Spleen (tissue), 11 donors: Measurements from ENCODE around the gene SNX19. TPM values are rescaled to one million over a fixed set of nuclear protein-coding genes. Genes with fewer than 3 reads are reported as not detected.

Experiments used
- DNase-seq: peaks from one replicate; pipeline ENCODE4 v3.0.0-alpha.2; 2020
- H3K27ac ChIP-seq, 8 donors: fragments of 200-600 bp; sonication (generic) in 7 of 8; 1 replicate in 4 of 8; 2 replicates in 4 of 8; pipeline versions ENCODE4 v1.5.0 to v1.8.0; 2016 to 2021; ENCODE audit warnings: inconsistent platforms in 4 of 8, mild to moderate bottlenecking in 4 of 8, moderate library complexity in 1 of 8
- H3K27me3 ChIP-seq, 7 donors: fragments of 200-600 bp; sonication (generic) in 6 of 7; replicated peaks in 1 of 7; 1 replicate in 4 of 7; 2 replicates in 3 of 7; pipeline versions ENCODE4 v1.5.0 to v1.8.0; 2016 to 2021; ENCODE audit warnings: inconsistent platforms in 3 of 7, mild to moderate bottlenecking in 1 of 7
- H3K36me3 ChIP-seq, 6 donors: fragments of 200-600 bp; sonication (generic) in 5 of 6; 1 replicate in 4 of 6; 2 replicates in 2 of 6; pipeline versions ENCODE4 v1.5.0 to v1.8.0; 2016 to 2021; ENCODE audit warnings: inconsistent platforms in 2 of 6
- H3K4me1 ChIP-seq, 6 donors: fragments of 200-600 bp; sonication (generic) in 5 of 6; 1 replicate in 3 of 6; 2 replicates in 3 of 6; pipeline versions ENCODE4 v1.5.0 to v1.8.0; 2016 to 2021; ENCODE audit warnings: inconsistent platforms in 3 of 6
- H3K4me3 ChIP-seq, 8 donors: fragments of 200-600 bp; sonication (generic) in 7 of 8; 1 replicate in 4 of 8; 2 replicates in 4 of 8; pipeline versions ENCODE4 v1.5.0 to v1.8.0; 2016 to 2021; ENCODE audit warnings: inconsistent platforms in 4 of 8, mild to moderate bottlenecking in 4 of 8, moderate library complexity in 2 of 8
- H3K9me3 ChIP-seq, 8 donors: fragments of 200-600 bp; sonication (generic) in 7 of 8; 1 replicate in 4 of 8; 2 replicates in 4 of 8; pipeline versions ENCODE4 v1.5.0 to v1.8.0; 2016 to 2021; ENCODE audit warnings: inconsistent platforms in 4 of 8
- POLR2A ChIP-seq, 3 donors: fragments of 450-650 bp; IDR thresholded peaks; one replicate each; pipeline ENCODE4 v1.5.1; 2017; ENCODE audit warnings: antibody characterized with exemption in 3 of 3, mild to moderate bottlenecking in 1 of 3
- POLR2AphosphoS5 ChIP-seq, 3 donors: sonication (generic); formaldehyde crosslinking; IDR thresholded peaks; one replicate each; pipeline ENCODE4 v1.5.1; 2017; ENCODE audit warnings: antibody characterized with exemption in 3 of 3
- WGBS, 5 donors: extraction: QIAGEN DNeasy Blood & Tissue Kit in 3 of 5; methylation state at CpG; one replicate each; pipeline versions ENCODE4 v1.1.5 to v1.1.7; 2013 to 2018; 5-methylcytosine and 5-hydroxymethylcytosine counted together
- intact Hi-C: fragments of 100-400 bp; cut with DNase I; formaldehyde crosslinking; loops from one replicate; pipeline ENCODE4 v1.15.0; 2023; ENCODE audit warnings: low total_unique reads
- polyA plus RNA-seq, 3 donors: library from polyadenylated mRNA; stranded (reverse); fragments of 200-250 nt; gene quantifications; one replicate each; pipeline ENCODE4 v1.2.1, GENCODE V29; 2013
- total RNA-seq, 7 donors: library from RNA; depleted of rRNA in 3 of 7; stranded (reverse); fragments of >200 nt in 3 of 7; fragmentation: NEBNext Ultra II Directional in 4 of 7; extraction: Animal tissue kit (Norgen Biotek cat#: 25700) in 4 of 7; gene quantifications; one replicate each; pipeline versions ENCODE4 v1.1.0 to v1.2.1, GENCODE V29; 2016 to 2021
- TF ChIP-seq, protein P1 (sequence below), 11 experiments: fragments of 200-600 bp in 7 of 11; fragments of 450-650 bp in 4 of 11; sonication (generic) in 4 of 11; IDR thresholded peaks in 8 of 11; conservative IDR thresholded peaks in 3 of 11; 1 replicate in 7 of 11; 2 replicates in 4 of 11; pipeline versions ENCODE4 v1.4.0 to v1.8.0; 2016 to 2021; ENCODE audit warnings: antibody characterized with exemption in 11 of 11, inconsistent platforms in 4 of 11, mild to moderate bottlenecking in 1 of 11
- donor health status: healthy with polysubstance abuse.
- donor health status: DM: no; HTN: no; CAD: no; lungs with moderate emphysema.
- donor health status: DM: no; HTN: no; CAD: no.
- donor health status: Bipolar disorder and iron deficiency.
- donor health status: healthy.
- donor health status: DM: no; HTN: no; CAD: no.
- donor health status: DM: yes; HTN: yes; CAD: no.

Gene SNX19
- total and polyA plus RNA-seq, 10 donors = 6.0 to 121 (median 64.8) TPM

DNA sequence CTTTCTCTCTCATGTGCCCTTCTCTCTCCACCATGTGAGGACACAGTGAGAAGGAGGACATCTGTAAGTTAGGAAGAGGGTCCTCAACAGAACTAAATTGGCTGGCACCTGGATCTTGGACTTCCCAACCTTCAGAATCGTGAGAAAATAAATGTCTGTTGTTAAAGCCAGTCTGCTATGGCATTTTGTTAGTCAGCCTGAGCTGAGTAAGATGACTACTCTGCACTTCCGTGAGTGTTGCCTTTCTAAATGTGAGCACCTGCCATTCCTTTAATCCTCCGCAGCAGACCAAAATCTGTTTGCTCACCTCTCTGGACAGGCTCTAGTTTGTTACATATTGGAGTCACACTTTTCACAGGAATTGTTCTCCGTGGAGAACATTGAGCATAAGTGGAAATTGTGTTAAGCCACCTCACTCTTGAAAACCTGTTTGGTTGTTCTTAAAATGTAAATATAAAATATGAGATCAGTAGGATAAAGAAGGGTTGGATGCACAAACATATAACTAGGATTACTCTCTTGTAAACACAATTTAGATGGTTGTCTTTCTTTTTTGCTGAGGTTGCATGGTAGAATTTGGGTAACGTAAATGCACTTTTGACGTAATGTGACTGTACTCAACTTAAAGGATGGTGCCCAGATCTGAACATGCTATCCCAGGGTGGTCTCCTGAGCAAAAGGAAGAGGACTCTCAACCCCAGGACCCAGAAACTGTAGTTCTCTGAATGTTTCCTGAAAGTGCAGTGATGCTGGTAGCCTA lies 65.9 kb downstream of the SNX19 start:
- WGBS, 5 donors = 87 to 92% (median 89%) methylated on average over 6 of the region's 6 CpGs

DNA sequence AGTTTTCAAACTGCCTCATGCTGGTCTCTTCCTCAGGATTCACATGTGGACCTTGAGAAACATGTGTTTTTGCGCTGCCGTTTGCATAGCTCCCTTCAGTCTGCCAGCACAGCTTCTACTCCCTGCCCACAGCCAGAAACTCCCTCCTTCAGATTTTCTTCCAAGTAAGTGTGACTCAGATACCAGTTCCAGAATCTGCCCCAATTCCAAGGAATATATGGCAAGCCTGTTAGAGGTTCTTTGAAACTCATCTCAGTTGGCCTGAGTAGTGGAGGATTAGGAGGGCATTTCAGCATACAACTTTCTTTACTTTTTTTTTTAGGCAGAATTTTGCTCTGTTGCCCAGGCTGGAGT lies 67.1 kb downstream of the SNX19 start:
- no peaks in the 10 kb centered on the region for H3K36me3 ChIP-seq
- TF ChIP-seq POLR2A (IDR thresholded peaks at IDR 0.05) (no peak), POLR2AphosphoS5 (IDR thresholded peaks at IDR 0.05) (no peak)
- TF ChIP-seq, protein P1, sequence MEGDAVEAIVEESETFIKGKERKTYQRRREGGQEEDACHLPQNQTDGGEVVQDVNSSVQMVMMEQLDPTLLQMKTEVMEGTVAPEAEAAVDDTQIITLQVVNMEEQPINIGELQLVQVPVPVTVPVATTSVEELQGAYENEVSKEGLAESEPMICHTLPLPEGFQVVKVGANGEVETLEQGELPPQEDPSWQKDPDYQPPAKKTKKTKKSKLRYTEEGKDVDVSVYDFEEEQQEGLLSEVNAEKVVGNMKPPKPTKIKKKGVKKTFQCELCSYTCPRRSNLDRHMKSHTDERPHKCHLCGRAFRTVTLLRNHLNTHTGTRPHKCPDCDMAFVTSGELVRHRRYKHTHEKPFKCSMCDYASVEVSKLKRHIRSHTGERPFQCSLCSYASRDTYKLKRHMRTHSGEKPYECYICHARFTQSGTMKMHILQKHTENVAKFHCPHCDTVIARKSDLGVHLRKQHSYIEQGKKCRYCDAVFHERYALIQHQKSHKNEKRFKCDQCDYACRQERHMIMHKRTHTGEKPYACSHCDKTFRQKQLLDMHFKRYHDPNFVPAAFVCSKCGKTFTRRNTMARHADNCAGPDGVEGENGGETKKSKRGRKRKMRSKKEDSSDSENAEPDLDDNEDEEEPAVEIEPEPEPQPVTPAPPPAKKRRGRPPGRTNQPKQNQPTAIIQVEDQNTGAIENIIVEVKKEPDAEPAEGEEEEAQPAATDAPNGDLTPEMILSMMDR (IDR thresholded peaks at IDR 0.05 in 8 of 11, conservative IDR thresholded peaks at IDR 0.05 in 3 of 11) = no peak
- intact Hi-C loops = no loop called here
- no peak overlapping the region for H3K4me3 ChIP-seq
- no peak for DNase-seq
- H3K27me3 ChIP-seq = no peaks in the 10 kb centered on the region
- WGBS, 5 donors = 73 to 100% (median 91%) methylated on average over 2 of the region's 2 CpGs
- no peaks in the 10 kb centered on the region for H3K4me1 ChIP-seq
- no peak overlapping the region for H3K27ac ChIP-seq
- no peaks in the 10 kb centered on the region for H3K9me3 ChIP-seq

More for the DNA sequence above, 65.9 kb downstream of the SNX19 start:
- intact Hi-C loops = no loop called here
- Histone ChIP-seq H3K4me1 (peaks cover 0 to 3% (median 0%) of the 10 kb centered on the region in 6 donors), H3K4me3 (no peak overlapping the region), H3K9me3 (no peaks in the 10 kb centered on the region), H3K27ac (no peak overlapping the region), H3K27me3 (no peaks in the 10 kb centered on the region), H3K36me3 (no peaks in the 10 kb centered on the region)
- no peak for DNase-seq
- TF ChIP-seq, protein P1 (IDR thresholded peaks at IDR 0.05 in 8 of 11, conservative IDR thresholded peaks at IDR 0.05 in 3 of 11) = no peak
- TF ChIP-seq POLR2A (IDR thresholded peaks at IDR 0.05) = no peak
- TF ChIP-seq POLR2AphosphoS5 (IDR thresholded peaks at IDR 0.05) = no peak

DNA sequence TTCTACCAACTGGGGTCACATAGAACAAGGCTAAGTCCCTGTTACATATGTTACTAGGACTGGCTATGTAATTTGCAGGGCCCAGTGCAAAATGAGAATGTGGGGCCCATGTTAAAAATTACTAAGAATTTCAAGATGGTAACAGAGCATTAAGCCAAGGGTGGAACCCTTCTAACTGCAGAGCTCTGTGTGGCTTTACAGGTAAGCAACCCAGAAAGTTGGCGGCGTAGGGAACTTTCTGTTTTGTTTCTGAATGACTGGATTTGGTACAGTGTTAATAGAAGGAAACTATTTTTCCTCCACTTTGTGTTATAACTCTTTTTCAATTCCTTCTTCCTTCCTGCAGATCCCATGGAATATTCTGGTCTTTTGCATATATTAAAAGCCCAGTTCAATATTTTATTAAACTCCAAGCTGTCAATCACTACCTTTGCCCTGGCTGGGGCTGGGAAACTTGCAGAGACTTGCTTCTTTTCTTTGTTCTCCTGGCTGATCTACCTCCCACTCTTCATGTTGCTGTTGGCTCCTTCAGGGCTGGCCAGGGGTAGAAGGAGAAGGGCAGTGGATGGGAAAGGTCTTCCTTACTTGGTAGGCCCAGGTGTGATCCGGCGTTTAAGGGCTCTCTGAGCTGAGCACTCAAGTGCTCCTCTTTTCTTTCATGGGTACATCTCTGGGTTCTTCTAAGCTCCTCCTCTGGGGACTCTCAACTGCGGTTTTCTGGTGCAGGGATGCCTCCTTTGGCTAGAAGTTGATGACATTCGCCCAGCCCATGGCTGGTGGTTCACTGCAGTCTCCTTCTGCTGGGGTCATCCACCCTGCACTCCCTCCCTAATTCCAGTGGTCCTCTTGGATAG lies 67.7 kb downstream of the SNX19 start:
- DNase-seq = no peak
- intact Hi-C loops = no loop called here
- TF ChIP-seq POLR2AphosphoS5 (IDR thresholded peaks at IDR 0.05) (no peak), POLR2A (IDR thresholded peaks at IDR 0.05) (no peak)
- TF ChIP-seq, protein P1 (IDR thresholded peaks at IDR 0.05 in 8 of 11, conservative IDR thresholded peaks at IDR 0.05 in 3 of 11) = no peak
- Histone ChIP-seq H3K4me3 (no peak overlapping the region), H3K36me3 (no peaks in the 10 kb centered on the region), H3K27ac (no peak overlapping the region), H3K4me1 (no peaks in the 10 kb centered on the region), H3K27me3 (peaks cover 0 to 3% (median 0%) of the 10 kb centered on the region in 7 donors), H3K9me3 (no peaks in the 10 kb centered on the region)
- 69 to 84% (median 75%) methylated on average over 6 of the region's 6 CpGs for WGBS, 5 donors

DNA sequence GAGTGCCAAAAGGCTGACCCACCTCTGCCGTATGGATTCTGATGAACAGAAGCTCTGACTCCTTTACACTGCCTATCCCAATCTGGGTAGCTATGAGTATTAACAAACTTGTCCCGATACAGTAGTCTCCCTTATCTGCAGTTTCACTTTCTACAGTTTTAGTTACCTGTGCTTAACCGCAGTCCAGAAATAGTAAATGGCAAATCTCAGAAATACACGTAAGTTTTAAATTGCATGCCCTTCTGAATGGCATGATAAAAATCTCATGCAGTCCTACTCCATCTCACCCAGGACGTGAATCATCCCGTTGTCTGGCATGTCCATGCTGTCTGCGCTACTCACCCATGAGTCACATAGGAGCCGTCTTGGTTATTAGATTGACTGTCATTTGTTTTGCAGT lies 68.8 kb downstream of the SNX19 start:
- no peaks in the 10 kb centered on the region for H3K4me1 ChIP-seq
- intact Hi-C loops = no loop called here
- no peak overlapping the region for H3K4me3 ChIP-seq
- H3K27ac ChIP-seq = no peak overlapping the region
- DNase-seq = no peak
- TF ChIP-seq, protein P1 (IDR thresholded peaks at IDR 0.05 in 8 of 11, conservative IDR thresholded peaks at IDR 0.05 in 3 of 11) = no peak
- TF ChIP-seq POLR2A (IDR thresholded peaks at IDR 0.05) = no peak
- no peak for TF ChIP-seq POLR2AphosphoS5 (IDR thresholded peaks at IDR 0.05)
- H3K27me3 ChIP-seq = peaks cover 0 to 7% (median 0%) of the 10 kb centered on the region in 7 donors
- WGBS, 5 donors = 76 to 85% (median 79%) methylated on average over 8 of the region's 8 CpGs
- H3K36me3 ChIP-seq = no peaks in the 10 kb centered on the region
- no peaks in the 10 kb centered on the region for H3K9me3 ChIP-seq
